HCT116 (cell line): ENCODE results near the gene TRIM38.
A peak's percentile ranks its signal among the peaks of the same experiment; 100 is the strongest.

Source experiments
- CEBPB ChIP-seq: IDR thresholded peaks from 2 replicates; pipeline ENCODE4 v1.6.1; 2012; ENCODE audit warnings: low read depth
- RAD21 ChIP-seq: IDR thresholded peaks from 2 replicates; pipeline ENCODE4 v1.6.1; 2012; ENCODE audit warnings: low read depth, mild to moderate bottlenecking
- TF ChIP-seq, protein P1 (sequence below), 3 experiments: fragments of 200-600 bp in 1 of 3; sonication (generic) in 1 of 3; IDR thresholded peaks in 2 of 3; conservative IDR thresholded peaks in 1 of 3; 2 replicates each; pipeline ENCODE4 v1.5.1; 2012 to 2017; ENCODE audit warnings: low read depth in 2 of 3, low read length in 2 of 3, antibody characterized with exemption in 1 of 3, borderline replicate concordance in 1 of 3, control low read depth in 1 of 3, mild to moderate bottlenecking in 1 of 3, mixed read lengths in 1 of 3, mixed run types in 1 of 3, moderate library complexity in 1 of 3; ENCODE audit not compliant: insufficient read depth in 1 of 3
- TF ChIP-seq, protein P2 (sequence below): IDR thresholded peaks from 2 replicates; pipeline ENCODE4 v1.6.1; 2012

DNA sequence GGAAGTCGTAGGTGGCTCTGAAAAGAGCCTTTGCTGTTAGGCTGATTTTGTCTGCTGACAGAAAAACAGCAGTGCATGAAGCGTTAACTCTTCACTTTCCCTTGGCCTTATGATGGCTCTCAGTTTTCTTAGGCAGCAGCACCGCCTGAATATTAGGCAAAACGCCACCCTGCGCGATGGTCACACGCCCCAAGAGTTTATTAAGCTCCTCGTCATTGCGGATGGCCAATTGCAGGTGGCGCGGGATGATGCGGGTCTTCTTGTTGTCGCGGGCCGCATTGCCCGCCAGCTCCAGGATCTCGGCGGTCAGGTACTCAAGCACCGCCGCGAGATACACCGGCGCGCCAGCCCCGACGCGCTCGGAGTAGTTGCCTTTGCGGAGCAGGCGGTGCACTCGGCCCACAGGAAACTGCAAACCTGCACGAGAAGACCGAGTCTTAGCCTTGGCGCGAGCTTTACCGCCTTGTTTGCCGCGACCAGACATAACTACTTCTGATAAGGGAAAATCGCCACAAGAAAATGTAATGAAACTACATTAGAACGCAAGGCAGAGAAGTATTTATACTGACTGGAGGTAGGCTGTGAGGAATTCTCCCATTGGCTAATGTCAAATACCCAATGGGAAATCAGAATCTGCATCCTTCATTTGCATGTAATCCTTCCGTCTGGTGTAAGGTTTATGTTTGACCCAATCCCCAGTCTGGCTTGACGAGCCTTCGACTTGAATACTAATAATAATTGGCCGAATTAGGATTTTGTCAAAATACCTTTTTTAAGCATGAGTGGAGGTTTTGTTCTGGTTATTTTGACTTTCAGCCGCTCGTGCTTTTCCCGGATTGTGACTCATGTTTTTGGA is 70.7 kb downstream of the TRIM38 start:
- peak; percentile 48; the same call in 1 of the 2 replicates for TF ChIP-seq CEBPB
- TF ChIP-seq, protein P1, sequence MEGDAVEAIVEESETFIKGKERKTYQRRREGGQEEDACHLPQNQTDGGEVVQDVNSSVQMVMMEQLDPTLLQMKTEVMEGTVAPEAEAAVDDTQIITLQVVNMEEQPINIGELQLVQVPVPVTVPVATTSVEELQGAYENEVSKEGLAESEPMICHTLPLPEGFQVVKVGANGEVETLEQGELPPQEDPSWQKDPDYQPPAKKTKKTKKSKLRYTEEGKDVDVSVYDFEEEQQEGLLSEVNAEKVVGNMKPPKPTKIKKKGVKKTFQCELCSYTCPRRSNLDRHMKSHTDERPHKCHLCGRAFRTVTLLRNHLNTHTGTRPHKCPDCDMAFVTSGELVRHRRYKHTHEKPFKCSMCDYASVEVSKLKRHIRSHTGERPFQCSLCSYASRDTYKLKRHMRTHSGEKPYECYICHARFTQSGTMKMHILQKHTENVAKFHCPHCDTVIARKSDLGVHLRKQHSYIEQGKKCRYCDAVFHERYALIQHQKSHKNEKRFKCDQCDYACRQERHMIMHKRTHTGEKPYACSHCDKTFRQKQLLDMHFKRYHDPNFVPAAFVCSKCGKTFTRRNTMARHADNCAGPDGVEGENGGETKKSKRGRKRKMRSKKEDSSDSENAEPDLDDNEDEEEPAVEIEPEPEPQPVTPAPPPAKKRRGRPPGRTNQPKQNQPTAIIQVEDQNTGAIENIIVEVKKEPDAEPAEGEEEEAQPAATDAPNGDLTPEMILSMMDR (IDR thresholded peaks at IDR 0.05 in 2 of 3, conservative IDR thresholded peaks at IDR 0.05 in 1 of 3; ENCODE audit: borderline replicate concordance in 1 of 3, insufficient read depth in 1 of 3, low read depth in 2 of 3, low read length in 2 of 3): no peak
- TF ChIP-seq RAD21: no peak
- TF ChIP-seq, protein P2, sequence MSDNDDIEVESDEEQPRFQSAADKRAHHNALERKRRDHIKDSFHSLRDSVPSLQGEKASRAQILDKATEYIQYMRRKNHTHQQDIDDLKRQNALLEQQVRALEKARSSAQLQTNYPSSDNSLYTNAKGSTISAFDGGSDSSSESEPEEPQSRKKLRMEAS: peak; percentile 35; the same call in 1 of the 2 replicates
